GM19455 (cell line): ENCODE results near the gene C10orf105.

ENCODE experiments used
- ATAC-seq: cut with Tn5 transposase; IDR thresholded peaks from one replicate; pipeline ENCODE4 v1.9.1; 2021; ENCODE audit not compliant: unreplicated experiment

C10orf105 gene

DNA sequence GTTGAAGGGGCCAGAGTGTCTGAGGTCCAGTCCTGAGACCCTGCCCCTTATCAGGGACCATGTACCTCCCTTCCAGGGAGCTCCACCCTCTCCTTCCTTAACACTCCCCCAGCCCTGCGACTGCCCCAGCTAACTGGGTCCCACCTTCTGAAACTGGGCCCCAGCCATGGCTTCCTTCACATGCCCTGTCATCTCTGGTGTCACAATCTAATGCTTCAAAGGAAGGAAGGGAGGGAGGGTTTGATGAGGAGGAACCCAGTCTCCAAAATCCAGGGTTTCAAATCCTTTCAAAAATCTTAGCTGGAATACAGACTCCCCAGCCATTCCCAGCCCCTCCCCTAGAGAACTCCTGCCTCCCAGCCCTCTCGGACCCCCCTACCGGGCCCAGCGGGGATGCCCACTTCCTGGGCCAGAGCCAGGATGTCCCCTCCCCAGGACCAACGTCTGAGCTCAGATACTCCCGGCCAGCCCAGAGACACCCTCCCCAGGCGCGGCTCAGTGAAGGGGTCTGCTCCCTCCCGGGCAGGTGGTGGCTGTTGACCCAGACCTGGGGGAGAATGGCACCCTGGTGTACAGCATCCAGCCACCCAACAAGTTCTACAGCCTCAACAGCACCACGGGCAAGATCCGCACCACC is 18.0 kb downstream of the C10orf105 start:
- ATAC-seq = no peak

DNA sequence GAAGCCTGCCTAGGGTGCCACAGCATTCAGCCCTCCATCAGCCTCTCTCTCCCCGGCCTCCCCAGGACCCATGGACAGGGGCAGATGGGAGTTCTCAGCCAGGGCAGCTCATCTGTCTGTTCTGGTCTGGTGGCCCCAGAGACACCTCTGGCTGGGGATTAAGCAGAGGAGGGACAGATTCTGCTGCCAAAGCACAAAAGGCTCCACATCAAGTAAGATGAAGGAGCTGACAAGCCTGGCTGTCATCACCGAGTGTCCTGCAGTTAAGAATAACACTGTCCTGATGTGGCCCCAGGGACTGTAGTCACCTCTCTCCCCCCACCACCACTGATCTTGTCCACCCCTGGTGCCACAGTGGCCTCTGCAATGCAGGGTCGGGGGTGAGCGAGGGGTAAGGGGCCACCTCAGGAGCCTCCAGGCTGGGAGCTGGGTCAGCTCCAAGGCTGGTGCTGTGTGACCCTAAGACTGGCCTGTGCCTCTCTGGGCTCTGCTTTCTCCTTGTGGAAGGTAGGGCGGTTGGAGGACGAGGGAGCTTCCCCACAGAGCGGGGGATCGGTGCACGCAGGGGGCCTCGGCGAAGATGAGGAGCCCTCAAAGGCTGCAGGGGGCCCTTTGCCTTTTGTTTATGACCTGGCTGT is 18.7 kb downstream of the C10orf105 start:
- no peak for ATAC-seq

DNA sequence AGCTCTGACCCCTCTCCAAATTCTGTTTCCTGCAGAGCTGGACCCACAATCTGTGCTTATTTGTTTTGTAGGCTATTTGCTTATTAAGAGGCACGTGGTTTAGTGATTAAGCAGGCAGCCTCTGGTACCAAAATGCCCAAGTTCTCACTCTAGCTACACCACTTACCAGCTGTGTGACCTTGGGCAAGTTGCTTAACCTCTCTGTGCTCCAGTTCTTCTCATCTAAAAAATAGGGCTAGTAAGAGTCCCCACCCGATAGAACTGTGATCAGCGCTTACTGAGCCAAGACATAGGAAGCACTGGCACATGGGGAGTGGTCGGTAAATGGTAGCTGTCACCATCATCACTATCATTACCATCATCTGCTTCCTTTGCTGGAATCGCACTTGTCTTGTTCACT is 20.8 kb downstream of the C10orf105 start:
- no peak for ATAC-seq

DNA sequence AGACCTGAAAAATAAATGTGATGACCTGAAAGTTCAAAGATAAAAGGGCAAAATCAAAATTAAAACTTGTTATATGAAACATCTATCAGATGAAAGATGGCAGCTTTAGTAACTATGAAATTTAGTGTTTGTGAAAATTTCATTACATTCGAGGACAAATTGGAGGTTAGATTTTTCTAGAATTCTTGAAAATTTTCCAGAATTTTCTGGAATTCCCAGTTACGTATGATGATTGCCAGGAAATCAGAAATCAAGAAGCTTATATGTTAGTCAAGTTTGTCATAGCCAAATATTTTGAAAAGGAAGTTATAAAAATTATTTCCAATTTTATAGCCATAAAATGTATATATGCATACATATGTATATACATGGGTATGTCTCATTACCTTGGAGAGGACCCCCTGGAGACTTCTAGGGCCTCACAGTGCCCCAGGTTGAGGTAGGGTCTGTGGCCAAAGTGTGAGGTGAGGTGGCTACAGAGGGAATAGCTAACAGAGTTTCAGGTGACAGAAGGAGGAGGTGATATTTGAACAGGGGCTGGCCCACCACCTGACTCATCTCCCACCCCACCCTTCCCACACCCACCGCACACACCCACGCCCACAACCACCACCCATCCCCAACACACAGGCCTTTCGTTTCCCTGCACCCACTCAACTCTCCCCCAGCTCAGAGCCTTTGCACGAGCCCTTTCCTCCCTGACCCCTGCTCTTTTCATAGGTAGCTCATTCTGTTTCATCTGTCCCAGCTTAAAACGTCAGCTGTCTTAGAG is 21.5 kb downstream of the C10orf105 start:
- no peak for ATAC-seq

DNA sequence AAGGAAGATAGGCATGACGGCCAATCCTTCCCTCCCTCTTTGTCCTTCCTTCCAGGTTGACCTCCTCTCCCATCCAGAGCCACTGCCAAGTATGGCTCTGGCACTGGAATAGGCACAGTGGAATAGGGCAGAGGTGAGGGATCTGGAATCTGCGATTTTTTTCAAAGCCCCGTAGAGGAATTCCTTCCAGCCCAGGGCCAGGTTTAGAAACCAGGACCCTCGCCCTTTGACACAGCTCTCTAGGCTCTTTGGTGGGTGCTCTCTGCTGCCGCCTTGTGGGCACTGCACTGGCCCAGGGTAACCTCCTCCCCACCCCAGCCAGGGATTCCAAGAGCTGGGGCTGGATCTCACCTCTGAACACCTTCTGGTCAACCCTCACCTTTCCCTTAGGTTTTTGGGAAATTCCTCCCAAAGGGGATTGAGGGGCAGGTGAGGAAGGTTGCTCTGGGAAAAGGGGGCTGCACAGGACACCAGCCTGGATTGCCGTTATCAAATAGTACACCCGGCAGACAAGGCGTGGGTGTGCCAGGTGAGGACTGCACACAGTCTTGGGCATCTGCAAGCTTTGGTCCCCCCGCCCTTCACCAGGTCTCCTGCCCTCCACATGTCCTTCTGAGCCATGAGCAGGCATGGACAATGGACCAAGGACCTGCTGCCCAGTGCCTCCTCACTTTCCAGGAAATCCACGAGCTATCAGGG is 22.8 kb downstream of the C10orf105 start:
- ATAC-seq = no peak

DNA sequence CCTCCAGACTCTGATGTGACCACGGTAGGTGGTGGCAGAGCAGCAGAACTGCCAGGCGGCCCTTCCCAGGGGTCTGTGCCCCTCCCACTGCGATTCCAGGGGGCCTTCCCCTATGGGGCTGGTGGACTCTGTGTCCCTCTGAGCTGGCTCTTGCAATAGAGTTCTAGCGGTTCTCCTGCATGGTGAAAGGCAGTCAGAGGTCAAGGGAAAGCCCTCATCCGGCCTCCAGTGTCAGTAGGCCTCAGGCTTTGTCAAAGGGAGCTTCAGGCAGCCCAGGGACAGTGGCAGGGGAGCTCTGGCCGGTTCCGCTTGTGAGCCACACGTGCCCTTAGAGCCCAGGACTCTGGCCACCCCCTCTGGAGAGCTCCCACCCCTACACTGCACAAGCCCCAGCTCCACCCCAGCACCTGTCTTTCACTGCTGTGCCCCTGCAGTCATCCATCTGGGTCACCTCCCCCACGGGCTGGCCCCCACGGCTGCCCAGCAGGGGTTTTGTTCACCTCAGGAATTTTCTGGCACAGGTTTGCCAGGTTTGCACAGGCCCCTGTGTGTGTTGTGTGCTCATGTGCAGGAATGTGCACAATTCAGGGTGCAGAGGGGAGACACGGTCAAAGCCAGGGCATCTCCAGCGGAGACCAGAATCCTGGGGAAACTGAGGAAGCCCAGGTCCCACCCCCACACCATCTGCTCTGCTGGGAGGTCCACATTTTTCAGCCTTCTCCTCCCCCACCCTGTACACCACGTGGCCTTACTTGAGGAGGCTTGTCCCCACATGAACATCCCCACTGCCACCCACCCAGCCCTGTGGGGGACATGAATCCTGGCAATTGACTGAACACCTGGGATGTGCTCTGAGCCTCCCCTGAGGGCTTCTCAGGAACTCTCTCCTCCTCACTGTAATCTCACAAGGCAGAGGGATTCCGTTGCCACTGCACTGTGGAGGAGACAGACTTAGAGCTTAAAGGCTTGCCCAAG is 23.8 kb downstream of the C10orf105 start:
- ATAC-seq = no peak

DNA sequence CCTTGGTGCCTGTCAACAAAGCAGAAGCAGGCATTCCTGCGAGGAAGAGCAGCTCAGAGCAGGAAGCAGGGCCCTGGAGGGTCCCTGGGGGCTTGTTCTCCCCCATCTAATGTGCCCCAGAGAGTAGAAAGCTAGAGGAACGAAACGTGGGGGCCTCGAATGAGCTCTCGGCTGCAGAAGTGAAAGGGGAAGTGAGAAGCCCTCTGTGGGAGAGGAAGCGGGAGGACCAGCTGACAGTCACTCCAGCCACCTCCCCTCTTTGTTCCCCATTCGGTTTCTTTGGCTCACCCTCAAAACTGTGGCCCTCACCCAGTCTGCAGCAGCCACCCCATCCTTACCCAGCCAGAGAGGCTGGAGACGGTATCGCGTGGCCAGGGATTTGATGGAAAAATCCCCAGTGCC is 25.0 kb downstream of the C10orf105 start:
- peak; percentile 84 for ATAC-seq

DNA sequence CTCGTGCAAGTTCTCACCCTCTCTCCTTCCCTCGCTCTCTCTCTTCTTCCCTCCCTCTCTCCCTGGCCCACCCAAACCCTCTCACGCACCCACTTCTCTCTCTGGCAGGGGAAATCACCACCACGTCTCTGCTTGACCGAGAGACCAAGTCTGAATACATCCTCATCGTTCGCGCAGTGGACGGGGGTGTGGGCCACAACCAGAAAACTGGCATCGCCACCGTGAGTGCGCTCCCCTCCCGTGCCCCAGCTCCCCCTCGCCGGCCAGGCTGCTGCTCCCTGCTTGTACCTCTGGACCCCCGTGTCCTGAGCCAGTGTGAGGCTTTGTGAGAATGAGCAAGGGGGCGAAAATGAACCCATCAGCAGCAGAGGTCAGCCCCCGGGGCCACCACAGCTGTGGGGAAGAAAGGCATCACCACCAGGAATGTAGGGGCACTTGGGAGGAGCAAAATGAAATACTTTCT is 25.5 kb downstream of the C10orf105 start:
- peak; percentile 8 for ATAC-seq

DNA sequence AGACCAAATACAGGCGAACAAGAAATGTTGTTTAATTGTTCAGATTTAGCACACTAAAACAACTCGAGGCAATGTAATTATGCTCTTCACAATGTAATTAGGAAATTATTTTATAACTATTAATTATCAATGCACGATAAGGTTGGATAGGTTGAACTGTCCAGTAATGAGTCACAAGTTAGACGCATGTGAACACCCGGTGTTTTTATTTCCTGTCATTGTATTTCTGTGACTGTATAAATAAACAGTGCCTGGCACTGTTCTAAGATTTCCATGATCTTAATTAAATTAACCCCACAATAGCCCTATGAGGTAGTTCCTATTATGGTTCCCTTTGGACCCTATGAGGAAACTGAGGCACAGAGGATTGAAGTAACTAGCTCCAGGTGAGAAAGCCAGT is 26.2 kb downstream of the C10orf105 start:
- ATAC-seq = no peak

DNA sequence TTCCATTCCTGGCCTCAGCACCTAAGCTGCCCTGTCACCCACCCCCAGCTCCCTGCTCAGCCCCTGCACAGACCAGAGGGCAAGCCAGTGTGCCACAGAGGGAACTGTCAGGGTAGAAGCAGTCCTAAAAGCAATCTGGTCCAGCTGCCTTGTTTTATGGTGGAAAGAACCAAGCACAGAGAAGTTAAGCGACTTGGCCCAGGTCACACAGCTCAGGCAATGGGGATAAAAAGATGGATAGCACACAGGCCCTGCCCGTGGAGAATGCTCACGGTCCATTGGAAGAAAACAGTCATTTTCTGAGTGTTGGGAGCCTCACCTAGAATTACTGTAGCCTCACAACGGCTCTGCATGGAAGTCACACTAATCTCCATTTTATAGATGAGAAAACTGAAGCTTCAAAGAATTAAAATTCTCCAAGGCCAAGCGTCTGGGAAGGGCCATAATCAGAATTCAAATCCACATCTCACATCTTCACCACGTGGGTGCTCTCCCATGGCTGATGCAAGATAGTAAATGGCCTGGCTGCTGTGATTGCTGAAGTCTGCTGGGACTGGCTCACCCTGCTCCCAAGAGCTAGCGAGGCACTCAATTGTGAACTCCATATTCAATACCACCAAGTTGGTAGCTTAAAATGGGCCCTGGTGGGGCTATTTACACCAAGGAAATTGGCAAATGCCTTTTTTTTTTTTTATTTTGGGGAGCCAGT is 26.8 kb downstream of the C10orf105 start:
- no peak for ATAC-seq

DNA sequence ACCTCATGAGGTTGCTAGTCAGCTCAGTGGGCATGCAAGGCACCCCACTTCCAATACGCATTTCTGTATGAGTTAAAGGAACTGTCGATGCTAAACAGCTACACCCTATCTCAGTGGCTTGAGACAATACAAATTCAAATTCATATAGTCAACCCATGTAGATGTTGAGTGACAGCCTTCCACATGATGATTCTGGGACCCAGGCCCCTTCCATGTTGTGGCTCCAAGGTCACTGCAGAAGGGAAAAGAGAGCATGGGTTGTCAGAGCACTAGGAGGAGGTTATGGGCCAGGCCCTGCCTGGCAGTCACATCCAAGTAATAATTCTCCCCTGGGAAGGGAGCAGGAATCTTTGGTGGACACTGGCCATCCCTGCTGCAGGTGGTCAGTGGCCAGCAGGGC is 28.2 kb downstream of the C10orf105 start:
- ATAC-seq = no peak

DNA sequence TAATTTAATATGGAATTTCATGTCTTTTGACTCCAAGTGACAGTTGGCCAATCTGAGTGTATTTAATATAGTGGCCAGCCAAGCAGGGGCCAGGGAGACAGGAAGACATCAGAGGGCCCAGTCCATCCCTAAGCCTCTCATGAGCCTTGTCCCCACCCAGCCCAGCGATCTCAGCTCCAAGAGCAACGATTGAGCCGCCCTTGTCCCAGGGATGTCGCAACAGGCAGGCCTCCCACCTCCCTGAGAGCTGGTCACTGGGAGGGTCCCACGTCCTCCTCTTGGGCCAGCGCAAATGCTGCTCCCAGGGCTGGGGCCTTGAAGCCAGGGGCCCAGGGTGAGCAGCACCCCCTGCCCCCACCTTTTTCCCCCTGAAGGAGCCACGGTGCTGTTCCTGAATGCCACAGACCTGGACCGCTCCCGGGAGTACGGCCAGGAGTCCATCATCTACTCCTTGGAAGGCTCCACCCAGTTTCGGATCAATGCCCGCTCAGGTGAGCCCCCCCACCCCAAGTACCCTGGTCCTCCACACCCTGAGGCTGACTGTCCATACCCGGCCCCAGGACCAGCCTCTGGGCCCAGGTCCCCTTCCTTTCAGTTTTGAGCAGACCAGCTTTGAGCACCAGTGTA is 29.4 kb downstream of the C10orf105 start:
- ATAC-seq = no peak

DNA sequence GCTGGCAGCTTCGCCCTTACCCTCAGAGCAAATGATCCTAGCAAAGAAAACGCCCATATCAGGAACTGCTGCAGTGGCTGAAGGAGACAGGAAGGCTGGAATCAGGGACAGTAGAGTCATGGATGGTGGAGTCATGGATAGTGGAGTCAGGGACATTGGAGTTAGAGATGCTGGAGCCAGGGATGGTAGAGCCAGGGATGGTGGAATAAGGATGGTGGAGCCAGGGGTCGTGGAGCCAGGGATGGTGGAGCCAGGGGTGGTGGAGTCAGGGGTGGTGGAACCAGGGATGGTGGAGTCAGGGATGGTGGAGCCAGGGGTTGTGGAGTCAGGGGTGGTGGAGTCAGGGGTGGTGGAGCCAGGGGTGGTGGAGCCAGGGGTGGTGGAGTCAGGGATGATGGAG is 31.3 kb downstream of the C10orf105 start:
- no peak for ATAC-seq

DNA sequence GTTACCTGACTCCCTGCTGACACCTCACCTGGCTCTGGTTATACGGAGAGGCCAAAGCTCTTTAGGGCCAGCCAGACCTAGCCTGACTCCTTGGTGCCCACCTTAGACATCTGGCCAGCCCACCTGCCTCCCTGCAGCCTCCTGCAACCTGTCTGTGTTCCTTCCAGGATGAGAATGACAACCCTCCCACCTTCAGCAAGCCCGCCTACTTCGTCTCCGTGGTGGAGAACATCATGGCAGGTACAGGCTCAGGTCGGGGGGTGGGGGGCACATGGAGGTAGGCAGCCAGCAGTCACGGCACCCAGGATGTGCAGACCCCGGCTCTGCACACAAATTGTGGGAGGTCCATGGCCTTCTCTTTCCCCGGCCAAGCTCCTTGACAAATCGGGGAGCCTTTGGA is 32.1 kb downstream of the C10orf105 start:
- ATAC-seq = no peak

DNA sequence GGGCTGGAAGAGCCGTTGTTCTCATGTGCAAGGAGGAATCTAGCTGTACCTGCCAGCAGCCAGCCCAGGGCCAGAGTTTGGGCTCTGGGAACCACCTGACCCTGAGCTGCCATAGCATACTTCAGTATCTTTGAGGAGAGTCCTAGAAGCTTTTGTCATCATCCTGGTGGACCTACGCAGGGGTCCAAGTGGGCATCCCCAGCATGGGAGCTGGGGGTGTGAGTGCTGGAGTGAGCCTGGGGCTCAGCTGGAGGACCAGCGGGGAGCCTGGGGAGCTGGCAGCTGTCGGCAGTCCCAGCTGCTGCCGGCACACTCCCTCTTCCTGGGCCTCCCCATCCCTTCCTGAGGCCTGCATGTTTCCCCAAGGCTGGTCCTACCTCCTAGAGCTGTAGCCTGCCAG is 32.5 kb downstream of the C10orf105 start:
- ATAC-seq = no peak

DNA sequence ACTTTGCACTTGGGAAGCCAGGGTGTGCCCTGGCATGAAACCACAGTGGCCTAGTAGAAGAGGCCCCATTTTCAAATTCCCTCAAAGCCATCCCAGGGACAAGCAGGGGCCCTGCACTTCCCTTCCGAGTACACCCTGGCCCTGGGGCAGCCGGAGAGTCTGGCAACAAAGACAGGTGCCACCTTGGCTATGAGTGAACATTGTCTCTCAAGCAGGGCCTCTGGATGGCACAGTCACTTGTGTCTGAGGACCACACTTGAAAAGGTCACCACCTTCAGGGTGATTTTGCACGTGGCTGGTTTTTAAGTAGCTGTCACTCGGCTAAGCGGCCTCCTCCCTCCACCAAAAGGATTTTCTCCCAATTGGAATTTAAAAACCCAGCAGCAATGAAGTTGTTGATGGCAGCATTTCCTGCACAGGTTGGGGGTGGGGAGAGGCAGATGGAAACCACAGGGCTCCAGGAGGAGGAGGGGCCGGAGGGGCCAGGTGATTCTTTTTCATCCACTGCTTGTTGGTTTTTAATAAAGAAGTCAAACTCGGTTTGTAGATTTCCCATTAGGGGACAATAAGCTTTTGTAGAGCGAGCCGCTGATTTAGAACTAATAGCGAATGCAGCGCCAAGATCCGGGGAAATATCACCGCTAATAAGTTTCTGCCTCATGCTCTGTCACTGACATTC is 33.9 kb downstream of the C10orf105 start:
- ATAC-seq = no peak

DNA sequence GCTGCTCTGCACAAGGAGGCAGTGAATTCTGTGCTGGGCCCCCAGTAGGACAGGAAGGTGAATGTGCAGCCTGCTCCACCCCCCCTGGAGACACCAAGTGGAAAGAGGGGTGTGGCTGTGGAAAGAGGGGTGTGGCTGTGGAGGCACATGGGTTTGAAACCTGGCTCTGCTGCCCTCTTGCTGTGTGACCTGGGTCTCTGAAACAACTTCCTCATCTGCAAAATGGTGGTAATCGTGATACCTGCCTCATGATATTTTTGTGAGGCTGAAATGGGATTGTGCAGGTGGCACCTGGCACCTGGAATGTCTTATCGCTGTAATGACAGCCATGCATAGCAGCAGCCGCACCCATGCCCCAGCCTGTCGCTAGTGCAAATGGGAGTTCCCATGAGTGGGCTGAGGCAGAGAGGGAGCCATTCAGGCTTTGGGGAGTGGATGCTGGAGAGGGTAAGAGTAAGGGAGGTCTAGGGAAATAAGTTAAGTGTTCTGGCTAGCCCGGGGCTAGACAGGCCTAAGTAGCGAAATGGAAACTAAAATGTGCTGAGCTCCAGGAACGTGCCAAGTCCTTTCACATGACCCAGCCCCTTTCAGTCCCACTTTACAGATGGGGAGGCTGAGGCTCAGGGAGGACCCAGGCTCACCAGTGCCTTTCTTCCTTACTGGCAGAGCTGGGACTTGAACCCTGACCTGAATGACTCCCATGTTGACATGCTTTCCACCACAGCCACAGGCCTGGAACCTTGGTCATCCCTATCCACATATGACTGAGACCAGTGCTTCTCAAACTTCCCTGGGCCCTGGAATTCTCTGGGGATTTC is 35.0 kb downstream of the C10orf105 start:
- no peak for ATAC-seq

DNA sequence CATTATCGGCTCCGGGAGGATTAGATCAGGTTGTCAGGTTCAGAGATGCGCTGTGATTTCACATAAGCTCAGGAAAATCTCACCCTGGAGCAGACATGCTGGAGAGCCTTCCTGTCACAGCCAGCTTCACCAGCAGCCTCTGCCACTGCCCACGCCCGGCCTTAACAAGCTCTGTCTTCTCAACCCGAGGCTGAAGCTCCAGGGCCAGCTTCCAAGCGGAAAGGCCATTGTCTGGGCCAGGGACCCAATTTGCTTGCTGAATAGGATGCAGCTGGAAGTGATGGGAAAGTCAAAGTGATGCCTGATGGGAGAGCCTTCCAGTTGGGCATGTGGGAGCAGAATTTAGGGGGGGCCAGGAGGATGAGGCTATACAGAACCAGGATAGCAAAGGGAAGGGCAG is 36.3 kb downstream of the C10orf105 start:
- no peak for ATAC-seq
